Gastrocnemius medialis (tissue), 4 donors: ENCODE data around the gene FLNB.

Experiments
- POLR2A ChIP-seq, 2 donors: fragments of 450-650 bp; IDR thresholded peaks; one replicate each; pipeline ENCODE4 v1.6.1; 2017; ENCODE audit warnings: antibody characterized with exemption in 2 of 2, mild to moderate bottlenecking in 2 of 2, moderate library complexity in 2 of 2
- TF ChIP-seq, protein P1 (sequence below), 5 experiments: fragments of 450-650 bp in 3 of 5; fragments of 200-600 bp in 2 of 5; sonication (generic) in 2 of 5; IDR thresholded peaks in 4 of 5; conservative IDR thresholded peaks in 1 of 5; 1 replicate in 4 of 5; 2 replicates in 1 of 5; pipeline ENCODE4 v1.5.1; 2016 to 2019; ENCODE audit warnings: antibody characterized with exemption in 5 of 5, mild to moderate bottlenecking in 3 of 5, moderate library complexity in 3 of 5

DNA sequence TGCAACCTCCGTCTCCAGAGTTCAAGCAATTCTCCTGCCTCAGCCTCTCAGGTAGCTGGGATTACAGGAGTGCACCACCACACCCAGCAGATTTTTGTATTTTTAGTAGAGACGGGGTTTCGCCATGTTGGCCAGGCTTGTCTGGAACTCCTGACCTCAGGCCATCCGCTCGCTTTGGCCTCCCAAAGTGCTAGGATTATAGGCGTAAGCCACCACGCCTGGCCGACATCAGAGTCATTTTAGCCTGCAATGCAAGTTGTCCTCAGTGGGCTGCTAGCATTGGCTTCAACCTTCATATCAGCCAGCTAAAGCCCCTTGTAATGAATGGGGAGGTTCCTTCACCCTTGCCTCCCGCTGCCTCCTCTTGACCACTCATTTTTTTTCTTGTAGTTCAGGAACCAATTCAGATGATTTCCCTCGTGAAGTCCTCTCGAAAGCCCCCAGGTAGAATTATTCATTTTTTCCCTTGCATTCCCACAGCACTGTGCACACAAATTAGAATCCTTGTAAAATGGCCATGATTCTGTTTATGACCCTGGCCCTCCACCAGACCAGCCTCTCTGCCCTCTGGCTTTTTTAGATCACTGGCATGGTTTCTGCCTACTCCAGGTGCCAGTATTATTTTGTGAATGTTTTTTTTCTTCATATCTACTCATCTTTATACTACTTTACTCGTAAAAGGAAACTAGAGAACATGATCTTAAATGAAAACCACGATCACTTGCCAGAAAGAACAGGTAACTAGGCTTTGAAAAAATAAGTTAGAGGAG is 29.1 kb downstream of the FLNB start:
- TF ChIP-seq, protein P1, sequence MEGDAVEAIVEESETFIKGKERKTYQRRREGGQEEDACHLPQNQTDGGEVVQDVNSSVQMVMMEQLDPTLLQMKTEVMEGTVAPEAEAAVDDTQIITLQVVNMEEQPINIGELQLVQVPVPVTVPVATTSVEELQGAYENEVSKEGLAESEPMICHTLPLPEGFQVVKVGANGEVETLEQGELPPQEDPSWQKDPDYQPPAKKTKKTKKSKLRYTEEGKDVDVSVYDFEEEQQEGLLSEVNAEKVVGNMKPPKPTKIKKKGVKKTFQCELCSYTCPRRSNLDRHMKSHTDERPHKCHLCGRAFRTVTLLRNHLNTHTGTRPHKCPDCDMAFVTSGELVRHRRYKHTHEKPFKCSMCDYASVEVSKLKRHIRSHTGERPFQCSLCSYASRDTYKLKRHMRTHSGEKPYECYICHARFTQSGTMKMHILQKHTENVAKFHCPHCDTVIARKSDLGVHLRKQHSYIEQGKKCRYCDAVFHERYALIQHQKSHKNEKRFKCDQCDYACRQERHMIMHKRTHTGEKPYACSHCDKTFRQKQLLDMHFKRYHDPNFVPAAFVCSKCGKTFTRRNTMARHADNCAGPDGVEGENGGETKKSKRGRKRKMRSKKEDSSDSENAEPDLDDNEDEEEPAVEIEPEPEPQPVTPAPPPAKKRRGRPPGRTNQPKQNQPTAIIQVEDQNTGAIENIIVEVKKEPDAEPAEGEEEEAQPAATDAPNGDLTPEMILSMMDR (IDR thresholded peaks at IDR 0.05 in 4 of 5, conservative IDR thresholded peaks at IDR 0.05 in 1 of 5), result no peak
- TF ChIP-seq POLR2A (IDR thresholded peaks at IDR 0.05), result no peak
